Measurements from ENCODE around the gene NTN5. TPM values are rescaled to one million over a fixed set of nuclear protein-coding genes. Genes with fewer than 3 reads are reported as not detected.

The NTN5 gene
- total and polyA plus RNA-seq, 10 of the 15 experiments (the other 5 are each of a cell fraction or from before 2014, with no cell fraction given) = 0.07 to 0.22 TPM; not detected in 8

DNA sequence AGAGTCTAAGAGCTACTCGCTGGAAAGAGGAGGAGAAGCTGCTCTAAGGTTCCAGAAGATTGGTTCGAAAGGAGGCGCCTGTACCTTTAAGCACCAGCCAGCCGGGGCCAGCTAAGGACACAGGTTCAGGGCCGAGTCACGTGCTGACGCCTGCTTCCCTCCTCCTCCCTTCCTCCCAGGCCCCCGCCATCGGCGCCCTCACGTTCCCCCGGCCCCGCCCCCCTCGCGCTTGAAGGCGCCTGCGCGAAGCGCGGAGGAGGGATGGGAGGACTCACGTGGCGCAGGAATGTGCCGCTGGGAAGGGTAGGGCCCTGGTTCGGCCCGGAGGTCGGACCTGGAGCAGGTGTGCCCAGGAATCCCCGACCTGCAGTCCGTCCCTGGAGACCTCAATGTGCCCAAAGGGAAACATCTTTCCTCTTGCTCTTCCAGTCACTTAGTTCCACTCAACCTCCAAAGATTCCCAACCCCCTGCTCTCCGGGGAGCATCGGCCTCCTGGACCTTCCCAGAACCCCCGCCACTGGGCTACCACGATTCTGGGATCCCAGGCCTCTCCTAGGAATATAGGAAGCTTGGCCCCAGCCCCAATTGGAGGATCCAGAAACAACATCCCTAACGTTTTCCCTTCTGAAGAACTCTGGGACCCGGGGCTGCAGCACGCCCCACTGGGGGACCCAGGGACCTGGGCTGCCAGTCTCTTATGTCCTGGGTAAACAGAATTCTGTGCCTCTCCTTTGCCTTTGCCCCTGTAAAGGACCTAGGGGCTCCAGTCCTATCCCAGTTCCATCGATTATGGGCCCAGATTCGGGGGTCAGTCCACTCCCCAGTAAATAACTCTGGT, 38.2 kb downstream of the NTN5 start (continued):
- TF ChIP-seq, protein P1, sequence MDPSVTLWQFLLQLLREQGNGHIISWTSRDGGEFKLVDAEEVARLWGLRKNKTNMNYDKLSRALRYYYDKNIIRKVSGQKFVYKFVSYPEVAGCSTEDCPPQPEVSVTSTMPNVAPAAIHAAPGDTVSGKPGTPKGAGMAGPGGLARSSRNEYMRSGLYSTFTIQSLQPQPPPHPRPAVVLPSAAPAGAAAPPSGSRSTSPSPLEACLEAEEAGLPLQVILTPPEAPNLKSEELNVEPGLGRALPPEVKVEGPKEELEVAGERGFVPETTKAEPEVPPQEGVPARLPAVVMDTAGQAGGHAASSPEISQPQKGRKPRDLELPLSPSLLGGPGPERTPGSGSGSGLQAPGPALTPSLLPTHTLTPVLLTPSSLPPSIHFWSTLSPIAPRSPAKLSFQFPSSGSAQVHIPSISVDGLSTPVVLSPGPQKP (IDR thresholded peaks at IDR 0.05; ENCODE audit: low read depth, low read length) = no peak
- TF ChIP-seq SP1 (IDR thresholded peaks at IDR 0.05; ENCODE audit: low read depth, low read length) (peak; percentile 74), RCOR1 (conservative IDR thresholded peaks at IDR 0.05; ENCODE audit: low read depth, low read length) (0 out of 2 replicates have a peak, but pooled peaks have one; percentile 53), RAD51 (IDR thresholded peaks at IDR 0.05) (peak; percentile 95), IKZF1 (conservative IDR thresholded peaks at IDR 0.05) (peak; percentile 95), NFIC (IDR thresholded peaks at IDR 0.05; ENCODE audit: low read depth, low read length) (no peak), GATAD2B (conservative IDR thresholded peaks at IDR 0.05; ENCODE audit: low read depth) (peak; percentile 68; the same call in 1 of the 2 replicates), SRF (IDR thresholded peaks at IDR 0.05; ENCODE audit: low read depth in 2 of 2, low read length in 2 of 2) (peak in 1 of 2 experiments; percentile 49; a peak in 2 of 4 replicates), NFYB (IDR thresholded peaks at IDR 0.05; ENCODE audit: insufficient read depth, low read depth, low read length) (peak; percentile 47; the same call in 1 of the 2 replicates), EGR1 (IDR thresholded peaks at IDR 0.05; ENCODE audit: borderline replicate concordance in 1 of 2, low read depth in 2 of 2, low read length in 2 of 2) (no peak; a peak in 1 of 3 replicates), ATF7 (IDR thresholded peaks at IDR 0.05; ENCODE audit: low read depth) (0 out of 2 replicates have a peak, but pooled peaks have one; percentile 12), HDAC6 (IDR thresholded peaks at IDR 0.05; ENCODE audit: unreplicated experiment) (no peak), POLR2AphosphoS5 (IDR thresholded peaks at IDR 0.05; ENCODE audit: low read length) (no peak; the same call in 1 of the 2 replicates), TAF1 (IDR thresholded peaks at IDR 0.05; ENCODE audit: borderline replicate concordance, low read depth, low read length) (0 out of 2 replicates have a peak, but pooled peaks have one; percentile 18), MTA2 (IDR thresholded peaks at IDR 0.05; ENCODE audit: low read depth) (peak; percentile 15; the same call in 1 of the 2 replicates), MEF2B (IDR thresholded peaks at IDR 0.05; ENCODE audit: partially characterized antibody, poor library complexity, severe bottlenecking) (peak; percentile 85), NFXL1 (IDR thresholded peaks at IDR 0.05; ENCODE audit: borderline replicate concordance) (peak; percentile 100), ESRRA (IDR thresholded peaks at IDR 0.05; ENCODE audit: low read length) (no peak), POLR2AphosphoS2 (IDR thresholded peaks at IDR 0.05; ENCODE audit: low read depth, low read length) (0 out of 2 replicates have a peak, but pooled peaks have one; percentile 85)
- TF ChIP-seq, protein P2, sequence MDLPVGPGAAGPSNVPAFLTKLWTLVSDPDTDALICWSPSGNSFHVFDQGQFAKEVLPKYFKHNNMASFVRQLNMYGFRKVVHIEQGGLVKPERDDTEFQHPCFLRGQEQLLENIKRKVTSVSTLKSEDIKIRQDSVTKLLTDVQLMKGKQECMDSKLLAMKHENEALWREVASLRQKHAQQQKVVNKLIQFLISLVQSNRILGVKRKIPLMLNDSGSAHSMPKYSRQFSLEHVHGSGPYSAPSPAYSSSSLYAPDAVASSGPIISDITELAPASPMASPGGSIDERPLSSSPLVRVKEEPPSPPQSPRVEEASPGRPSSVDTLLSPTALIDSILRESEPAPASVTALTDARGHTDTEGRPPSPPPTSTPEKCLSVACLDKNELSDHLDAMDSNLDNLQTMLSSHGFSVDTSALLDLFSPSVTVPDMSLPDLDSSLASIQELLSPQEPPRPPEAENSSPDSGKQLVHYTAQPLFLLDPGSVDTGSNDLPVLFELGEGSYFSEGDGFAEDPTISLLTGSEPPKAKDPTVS (IDR thresholded peaks at IDR 0.05; ENCODE audit: low read depth, low read length) = peak; percentile 71
- TF ChIP-seq, protein P3, sequence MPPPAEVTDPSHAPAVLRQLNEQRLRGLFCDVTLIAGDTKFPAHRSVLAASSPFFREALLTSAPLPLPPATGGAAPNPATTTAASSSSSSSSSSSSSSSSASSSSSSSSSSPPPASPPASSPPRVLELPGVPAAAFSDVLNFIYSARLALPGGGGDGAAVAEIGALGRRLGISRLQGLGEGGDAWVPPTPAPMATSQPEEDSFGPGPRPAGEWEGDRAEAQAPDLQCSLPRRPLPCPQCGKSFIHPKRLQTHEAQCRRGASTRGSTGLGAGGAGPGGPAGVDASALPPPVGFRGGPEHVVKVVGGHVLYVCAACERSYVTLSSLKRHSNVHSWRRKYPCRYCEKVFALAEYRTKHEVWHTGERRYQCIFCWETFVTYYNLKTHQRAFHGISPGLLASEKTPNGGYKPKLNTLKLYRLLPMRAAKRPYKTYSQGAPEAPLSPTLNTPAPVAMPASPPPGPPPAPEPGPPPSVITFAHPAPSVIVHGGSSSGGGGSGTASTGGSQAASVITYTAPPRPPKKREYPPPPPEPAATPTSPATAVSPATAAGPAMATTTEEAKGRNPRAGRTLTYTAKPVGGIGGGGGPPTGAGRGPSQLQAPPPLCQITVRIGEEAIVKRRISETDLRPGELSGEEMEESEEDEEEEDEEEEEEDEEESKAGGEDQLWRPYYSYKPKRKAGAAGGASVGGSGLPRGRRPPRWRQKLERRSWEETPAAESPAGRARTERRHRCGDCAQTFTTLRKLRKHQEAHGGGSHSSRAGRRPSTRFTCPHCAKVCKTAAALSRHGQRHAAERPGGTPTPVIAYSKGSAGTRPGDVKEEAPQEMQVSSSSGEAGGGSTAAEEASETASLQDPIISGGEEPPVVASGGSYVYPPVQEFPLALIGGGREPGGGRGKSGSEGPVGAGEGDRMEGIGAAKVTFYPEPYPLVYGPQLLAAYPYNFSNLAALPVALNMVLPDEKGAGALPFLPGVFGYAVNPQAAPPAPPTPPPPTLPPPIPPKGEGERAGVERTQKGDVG (CRISPR knock-in tag; IDR thresholded peaks at IDR 0.05) = no peak
- TF ChIP-seq, protein P4, sequence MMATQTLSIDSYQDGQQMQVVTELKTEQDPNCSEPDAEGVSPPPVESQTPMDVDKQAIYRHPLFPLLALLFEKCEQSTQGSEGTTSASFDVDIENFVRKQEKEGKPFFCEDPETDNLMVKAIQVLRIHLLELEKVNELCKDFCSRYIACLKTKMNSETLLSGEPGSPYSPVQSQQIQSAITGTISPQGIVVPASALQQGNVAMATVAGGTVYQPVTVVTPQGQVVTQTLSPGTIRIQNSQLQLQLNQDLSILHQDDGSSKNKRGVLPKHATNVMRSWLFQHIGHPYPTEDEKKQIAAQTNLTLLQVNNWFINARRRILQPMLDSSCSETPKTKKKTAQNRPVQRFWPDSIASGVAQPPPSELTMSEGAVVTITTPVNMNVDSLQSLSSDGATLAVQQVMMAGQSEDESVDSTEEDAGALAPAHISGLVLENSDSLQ (IDR thresholded peaks at IDR 0.05) = 0 out of 2 replicates have a peak, but pooled peaks have one; percentile 17

Measured in GM12878 (cell line).